ENCODE results near the gene PODN. TPM values are rescaled to one million over a fixed set of nuclear protein-coding genes. Genes with fewer than 3 reads are reported as not detected.

The PODN gene
- total RNA-seq, 1 donor from 2014 or later = 0.10 TPM

- TF ChIP-seq CTCF (IDR thresholded peaks at IDR 0.05; ENCODE audit: unreplicated experiment) = no peak
- H3K36me3 Mint-ChIP-seq (ENCODE audit: low read depth, unreplicated experiment) = peaks cover 8% of the 10 kb centered on the region
- peaks cover 1% of the 10 kb centered on the region for H3K27me3 Mint-ChIP-seq (ENCODE audit: unreplicated experiment)
- no peaks in the 10 kb centered on the region for H3K9me3 Mint-ChIP-seq (ENCODE audit: unreplicated experiment)
- no peak for DNase-seq (ENCODE audit: low spot score)
- peaks cover 3% of the 10 kb centered on the region for H3K4me1 Mint-ChIP-seq (ENCODE audit: unreplicated experiment)
- no peak overlapping the region for H3K4me3 Mint-ChIP-seq (ENCODE audit: unreplicated experiment)
- no peak overlapping the region for H3K27ac Mint-ChIP-seq (ENCODE audit: unreplicated experiment)
Measured at GRCh38 chr1:53038566-53038965, 23.4 kb upstream of the PODN start.

GRCh38 chr1:53043271-53043670 lies 18.7 kb upstream of the PODN start:
- Mint-ChIP-seq H3K27me3 (ENCODE audit: unreplicated experiment) (no peaks in the 10 kb centered on the region), H3K4me3 (ENCODE audit: unreplicated experiment) (no peak overlapping the region), H3K9me3 (ENCODE audit: unreplicated experiment) (no peaks in the 10 kb centered on the region), H3K27ac (ENCODE audit: unreplicated experiment) (no peak overlapping the region), H3K4me1 (ENCODE audit: unreplicated experiment) (peaks cover 24% of the 10 kb centered on the region), H3K36me3 (ENCODE audit: low read depth, unreplicated experiment) (peaks cover 8% of the 10 kb centered on the region)
- no peak for DNase-seq (ENCODE audit: low spot score)
- TF ChIP-seq CTCF (IDR thresholded peaks at IDR 0.05; ENCODE audit: unreplicated experiment) = no peak

GRCh38 chr1:53044926-53045325 lies 17.1 kb upstream of the PODN start:
- Mint-ChIP-seq H3K27ac (ENCODE audit: unreplicated experiment) (no peak overlapping the region), H3K27me3 (ENCODE audit: unreplicated experiment) (no peaks in the 10 kb centered on the region), H3K36me3 (ENCODE audit: low read depth, unreplicated experiment) (peaks cover 5% of the 10 kb centered on the region), H3K9me3 (ENCODE audit: unreplicated experiment) (no peaks in the 10 kb centered on the region), H3K4me1 (ENCODE audit: unreplicated experiment) (peaks cover 41% of the 10 kb centered on the region), H3K4me3 (ENCODE audit: unreplicated experiment) (no peak overlapping the region)
- no peak for DNase-seq (ENCODE audit: low spot score)
- TF ChIP-seq CTCF (IDR thresholded peaks at IDR 0.05; ENCODE audit: unreplicated experiment) = no peak

GRCh38 chr1:53046930-53047329 lies 15.1 kb upstream of the PODN start:
- H3K36me3 Mint-ChIP-seq (ENCODE audit: low read depth, unreplicated experiment) = no peaks in the 10 kb centered on the region
- H3K9me3 Mint-ChIP-seq (ENCODE audit: unreplicated experiment) = no peaks in the 10 kb centered on the region
- H3K4me1 Mint-ChIP-seq (ENCODE audit: unreplicated experiment) = peaks cover 43% of the 10 kb centered on the region
- H3K27me3 Mint-ChIP-seq (ENCODE audit: unreplicated experiment) = no peaks in the 10 kb centered on the region
- H3K27ac Mint-ChIP-seq (ENCODE audit: unreplicated experiment) = no peak overlapping the region
- no peak for DNase-seq (ENCODE audit: low spot score)
- TF ChIP-seq CTCF (IDR thresholded peaks at IDR 0.05; ENCODE audit: unreplicated experiment) = no peak
- H3K4me3 Mint-ChIP-seq (ENCODE audit: unreplicated experiment) = no peak overlapping the region

GRCh38 chr1:53047737-53048736 lies 14.0 kb upstream of the PODN start:
- Mint-ChIP-seq H3K36me3 (ENCODE audit: low read depth, unreplicated experiment) (peaks cover 5% of the 10 kb centered on the region), H3K9me3 (ENCODE audit: unreplicated experiment) (no peaks in the 10 kb centered on the region)
- no peak for TF ChIP-seq CTCF (IDR thresholded peaks at IDR 0.05; ENCODE audit: unreplicated experiment)

More at GRCh38 chr1:53047737-53048736, 14.0 kb upstream of the PODN start:
- no peak for DNase-seq (ENCODE audit: low spot score)
- peak overlapping the region; percentile 84 for H3K27ac Mint-ChIP-seq (ENCODE audit: unreplicated experiment)
- H3K4me3 Mint-ChIP-seq (ENCODE audit: unreplicated experiment) = peak overlapping the region; percentile 2
- H3K4me1 Mint-ChIP-seq (ENCODE audit: unreplicated experiment) = peaks cover 47% of the 10 kb centered on the region
- H3K27me3 Mint-ChIP-seq (ENCODE audit: unreplicated experiment) = no peaks in the 10 kb centered on the region
